ENCODE measurements around the gene ZBP1. TPM values are rescaled to one million over a fixed set of nuclear protein-coding genes. Genes with fewer than 3 reads are reported as not detected.

Gene ZBP1
- total and polyA plus RNA-seq, 10 of the 15 experiments (the other 5 are each of a cell fraction or from before 2014, with no cell fraction given): 0.93 to 10.6 (median 4.8) TPM

- DNase-seq (ENCODE audit: low read depth, low spot score): no peak
- POLR2A ChIA-PET: no interaction called here
- H3K4me1 ChIP-seq (ENCODE audit: control insufficient read depth, insufficient read depth, low read length): no peaks in the 10 kb centered on the region
- RAD21 ChIA-PET (ENCODE audit: unreplicated experiment): no interaction called here
- H2AFZ ChIP-seq (ENCODE audit: control insufficient read depth, low read depth, low read length): no peak overlapping the region
- H3K4me2 ChIP-seq (ENCODE audit: control insufficient read depth, insufficient read depth): no peak overlapping the region
- TF ChIP-seq NFXL1 (IDR thresholded peaks at IDR 0.05; ENCODE audit: borderline replicate concordance) (no peak), MTA2 (IDR thresholded peaks at IDR 0.05; ENCODE audit: low read depth) (no peak)
- no peaks in the 10 kb centered on the region; a peak in 2 of 4 replicates for H3K27me3 ChIP-seq (replicated peaks in 1 of 2; ENCODE audit: control insufficient read depth in 2 of 2, insufficient read depth in 2 of 2, low read length in 1 of 2)
- ATAC-seq: no peak
- FAIRE-seq: no peak
- no peaks in the 10 kb centered on the region for H4K20me1 ChIP-seq (ENCODE audit: control insufficient read depth, insufficient read depth)
- SMC1A ChIA-PET (ENCODE audit: uncharacterized antibody, unreplicated experiment): interaction anchor here (0.9 kb wide), 1 partner anchor 206 kb away, joined by 3 read pairs; no protein-coding TSS in a partner anchor
- CTCF ChIA-PET: no interaction called here
- H3K79me2 ChIP-seq (ENCODE audit: control insufficient read depth, insufficient read depth, low read length): no peaks in the 10 kb centered on the region
- no TSS peak for BruUV-seq (replicated peaks)
- H3K9me3 ChIP-seq (replicated peaks; ENCODE audit: control insufficient read depth, insufficient read depth, low read length): no peaks in the 10 kb centered on the region
- no peak overlapping the region for H3K9ac ChIP-seq (ENCODE audit: control insufficient read depth, insufficient read depth, low read length)
- in situ Hi-C loops (cut with MboI): no loop called here
- intact Hi-C loops (cut with micrococcal nuclease; ENCODE audit: unreplicated experiment): no loop called here
- H3K27ac ChIP-seq (ENCODE audit: control insufficient read depth, insufficient read depth): no peak overlapping the region
- no peaks in the 10 kb centered on the region for H3K36me3 ChIP-seq (ENCODE audit: control insufficient read depth in 2 of 2, insufficient read depth in 2 of 2, low read length in 1 of 2)
- H3K4me3 ChIP-seq: no peak overlapping the region
- WGBS (ENCODE audit: insufficient coverage, insufficient replicate concordance, low lambda C conversion rate, missing lambda C conversion rate): 33% methylated on average over 10 of the region's 10 CpGs
Measured at GRCh38 chr20:57578476-57579165, 41.6 kb downstream of the ZBP1 start.

GRCh38 chr20:57577679-57578475, 42.3 kb downstream of the ZBP1 start:
- Histone ChIP-seq H3K27ac (ENCODE audit: control insufficient read depth, insufficient read depth) (no peak overlapping the region), H3K79me2 (ENCODE audit: control insufficient read depth, insufficient read depth, low read length) (no peaks in the 10 kb centered on the region), H3K27me3 (replicated peaks in 1 of 2; ENCODE audit: control insufficient read depth in 2 of 2, insufficient read depth in 2 of 2, low read length in 1 of 2) (peaks cover 0 to 2% of the 10 kb centered on the region in 2 experiments; a peak in 2 of 4 replicates), H3K4me1 (ENCODE audit: control insufficient read depth, insufficient read depth, low read length) (no peaks in the 10 kb centered on the region), H3K9ac (ENCODE audit: control insufficient read depth, insufficient read depth, low read length) (no peak overlapping the region), H4K20me1 (ENCODE audit: control insufficient read depth, insufficient read depth) (no peaks in the 10 kb centered on the region), H2AFZ (ENCODE audit: control insufficient read depth, low read depth, low read length) (no peak overlapping the region), H3K36me3 (ENCODE audit: control insufficient read depth in 2 of 2, insufficient read depth in 2 of 2, low read length in 1 of 2) (no peaks in the 10 kb centered on the region), H3K9me3 (replicated peaks; ENCODE audit: control insufficient read depth, insufficient read depth, low read length) (no peaks in the 10 kb centered on the region), H3K4me2 (ENCODE audit: control insufficient read depth, insufficient read depth) (no peak overlapping the region), H3K4me3 (no peak overlapping the region)
- ATAC-seq (no peak), FAIRE-seq (no peak), DNase-seq (ENCODE audit: low read depth, low spot score) (no peak)
- intact Hi-C loops (cut with micrococcal nuclease; ENCODE audit: unreplicated experiment): no loop called here
- in situ Hi-C loops (cut with MboI): no loop called here
- RAD21 ChIA-PET (ENCODE audit: unreplicated experiment): no interaction called here
- no TSS peak for BruUV-seq (replicated peaks)
- no peak for TF ChIP-seq ZNF687 (IDR thresholded peaks at IDR 0.05)
- TF ChIP-seq FOXM1 (IDR thresholded peaks at IDR 0.05; ENCODE audit: low read depth, low read length): no peak
- no peak for TF ChIP-seq LARP7 (IDR thresholded peaks at IDR 0.05)
- POLR2A ChIA-PET: no interaction called here
- SMC1A ChIA-PET (ENCODE audit: uncharacterized antibody, unreplicated experiment): no interaction called here
- CTCF ChIA-PET: no interaction called here
- 21% methylated on average over 10 of the region's 10 CpGs for whole genome bisulfite sequencing (ENCODE audit: insufficient coverage, insufficient replicate concordance, low lambda C conversion rate, missing lambda C conversion rate)
